ENCODE measurements around the gene GPX3. TPM values are rescaled to one million over a fixed set of nuclear protein-coding genes. Genes with fewer than 3 reads are reported as not detected.

GPX3 gene
- total RNA-seq, 2 experiments from 2014 or later, result not detected

DNA sequence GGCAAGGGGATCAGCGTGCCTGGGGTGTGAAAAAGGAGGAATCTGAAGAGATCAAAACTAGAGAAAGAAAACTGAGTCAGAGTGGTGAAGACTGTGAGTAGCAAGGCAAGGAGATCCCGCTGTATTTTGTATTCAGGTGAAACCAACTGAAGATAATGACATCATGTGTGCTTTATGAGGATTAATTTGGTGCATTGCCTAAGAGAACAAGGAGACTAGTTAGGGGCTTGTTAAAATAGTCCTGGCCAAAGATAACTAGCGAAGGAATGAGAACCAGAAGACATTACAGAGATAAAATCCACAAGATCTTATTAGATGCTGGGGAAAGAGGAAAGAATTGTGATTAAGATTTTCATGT, 16.9 kb upstream of the GPX3 start:
- POLR2A ChIA-PET, result no interaction called here

DNA sequence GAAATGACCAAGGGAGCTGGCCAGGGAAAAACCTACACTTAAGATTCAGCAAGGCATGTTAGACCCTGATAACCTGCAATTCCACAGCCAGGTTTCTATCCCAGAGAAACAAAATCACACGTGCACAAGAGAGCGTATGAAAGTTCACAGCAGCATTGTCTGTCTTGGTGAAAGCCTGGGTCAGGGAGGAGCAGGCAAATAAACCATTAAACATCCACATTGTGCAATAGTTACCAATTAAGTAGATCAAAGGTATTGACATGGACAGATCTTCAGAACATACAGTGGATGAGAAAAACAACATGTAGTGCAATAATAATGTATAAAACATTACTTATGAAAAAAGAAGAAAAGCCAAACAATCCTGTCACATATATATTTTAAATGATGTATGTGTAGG, 15.9 kb upstream of the GPX3 start:
- no peaks in the 10 kb centered on the region for H3K4me1 Mint-ChIP-seq (ENCODE audit: low read depth)
- no peaks in the 10 kb centered on the region for H3K36me3 Mint-ChIP-seq (ENCODE audit: low read depth)
- H3K27me3 Mint-ChIP-seq (ENCODE audit: low read depth), result peaks cover 6% of the 10 kb centered on the region
- no peak overlapping the region for H3K27ac Mint-ChIP-seq
- no peak overlapping the region for H3K4me3 Mint-ChIP-seq
- DNase-seq (no peak), ATAC-seq (no peak)
- ChIA-PET CTCF (no interaction called here), POLR2A (no interaction called here)
- no peaks in the 10 kb centered on the region for H3K9me3 Mint-ChIP-seq (ENCODE audit: insufficient read depth)

More for the DNA sequence above, 16.9 kb upstream of the GPX3 start:
- DNase-seq (no peak), ATAC-seq (no peak)
- H3K4me1 Mint-ChIP-seq (ENCODE audit: low read depth), result no peaks in the 10 kb centered on the region
- no peak overlapping the region for H3K27ac Mint-ChIP-seq
- CTCF ChIA-PET, result no interaction called here
- H3K27me3 Mint-ChIP-seq (ENCODE audit: low read depth), result peaks cover 6% of the 10 kb centered on the region
- H3K36me3 Mint-ChIP-seq (ENCODE audit: low read depth), result no peaks in the 10 kb centered on the region
- H3K4me3 Mint-ChIP-seq, result no peak overlapping the region
- no peaks in the 10 kb centered on the region for H3K9me3 Mint-ChIP-seq (ENCODE audit: insufficient read depth)

DNA sequence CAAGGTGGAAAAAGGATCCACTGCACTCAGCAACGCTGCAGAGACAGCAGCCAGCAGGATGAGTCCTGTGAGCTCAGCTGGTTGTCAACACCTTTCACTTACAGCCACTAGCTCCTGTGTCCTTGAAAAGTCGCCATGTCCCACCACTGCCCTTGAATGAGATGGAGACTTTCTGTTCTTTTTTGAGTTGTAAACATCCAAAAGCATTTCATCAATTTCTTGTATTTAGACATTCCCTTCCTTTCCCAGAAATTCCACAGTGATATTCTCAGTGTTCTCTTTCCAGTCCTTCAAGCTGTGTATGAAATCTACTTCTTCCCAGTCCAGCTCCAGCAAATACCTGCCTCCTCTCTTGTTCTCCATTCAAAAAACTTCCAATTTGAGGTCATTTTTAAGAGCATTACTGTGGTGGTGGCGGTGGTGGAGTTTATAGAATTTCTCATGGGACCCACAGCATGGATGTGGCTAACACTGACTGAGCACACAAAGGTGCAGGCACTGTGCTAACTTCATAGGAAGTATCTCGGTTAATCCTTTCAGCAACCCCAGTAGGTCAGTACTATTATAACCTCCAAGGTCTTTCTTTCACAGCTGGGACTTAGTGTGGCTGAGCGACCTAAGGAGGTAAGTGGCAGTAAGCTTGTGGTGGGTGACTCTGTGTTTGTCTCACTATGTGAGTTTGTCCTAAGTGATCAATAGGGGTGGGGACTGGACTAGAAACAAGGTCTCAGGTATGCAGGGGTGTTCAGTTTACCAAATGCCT, 15.0 kb upstream of the GPX3 start:
- H3K4me3 Mint-ChIP-seq, result no peak overlapping the region
- peaks cover 3% of the 10 kb centered on the region for H3K27me3 Mint-ChIP-seq (ENCODE audit: low read depth)
- CTCF ChIA-PET, result interaction anchor here (0.9 kb wide), 1 partner anchor 124 kb away, joined by 3 read pairs; no protein-coding TSS in a partner anchor
- H3K36me3 Mint-ChIP-seq (ENCODE audit: low read depth), result no peaks in the 10 kb centered on the region
- no peaks in the 10 kb centered on the region for H3K9me3 Mint-ChIP-seq (ENCODE audit: insufficient read depth)
- POLR2A ChIA-PET, result no interaction called here
- no peak for DNase-seq
- ATAC-seq, result no peak
- no peak overlapping the region for H3K27ac Mint-ChIP-seq
- H3K4me1 Mint-ChIP-seq (ENCODE audit: low read depth), result no peaks in the 10 kb centered on the region

DNA sequence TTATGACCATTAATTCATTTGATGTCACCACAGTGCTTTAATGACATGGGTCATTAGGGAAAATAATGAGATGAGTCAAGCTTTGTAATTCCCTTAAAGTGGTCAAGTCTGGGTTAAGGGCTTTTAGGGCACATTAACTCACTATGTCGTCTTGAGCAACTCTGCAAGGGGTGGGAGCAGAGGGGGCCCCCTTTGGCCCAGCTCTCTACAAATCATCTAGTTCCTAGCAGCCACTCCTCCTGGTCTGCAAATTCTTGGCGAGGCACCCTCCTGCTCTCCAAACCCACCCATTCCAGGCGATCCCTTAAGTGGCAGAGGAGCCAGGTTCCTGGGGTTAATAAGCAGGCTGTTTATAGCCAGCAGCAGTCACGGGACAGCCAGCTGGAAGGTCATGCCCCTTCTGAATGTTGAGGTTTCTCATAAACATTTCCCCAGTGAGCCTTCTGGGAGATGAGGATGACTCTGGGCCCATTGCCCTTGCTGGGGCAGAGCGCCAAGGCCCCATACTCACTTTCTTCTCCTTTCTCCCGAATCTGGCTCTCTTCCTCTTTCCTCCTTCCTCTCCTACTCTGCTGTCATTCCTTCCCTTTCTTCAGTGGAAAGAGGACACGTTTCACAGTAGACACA, 14.3 kb upstream of the GPX3 start:
- POLR2A ChIA-PET, result no interaction called here
- ATAC-seq (no peak), DNase-seq (no peak)
- Mint-ChIP-seq H3K27ac (no peak overlapping the region), H3K27me3 (ENCODE audit: low read depth) (peaks cover under 1% of the 10 kb centered on the region), H3K4me3 (no peak overlapping the region), H3K36me3 (ENCODE audit: low read depth) (no peaks in the 10 kb centered on the region), H3K9me3 (ENCODE audit: insufficient read depth) (no peaks in the 10 kb centered on the region), H3K4me1 (ENCODE audit: low read depth) (no peaks in the 10 kb centered on the region)
- CTCF ChIA-PET, result interaction anchor here (0.9 kb wide), 1 partner anchor 123 kb away, joined by 3 read pairs; no protein-coding TSS in a partner anchor

DNA sequence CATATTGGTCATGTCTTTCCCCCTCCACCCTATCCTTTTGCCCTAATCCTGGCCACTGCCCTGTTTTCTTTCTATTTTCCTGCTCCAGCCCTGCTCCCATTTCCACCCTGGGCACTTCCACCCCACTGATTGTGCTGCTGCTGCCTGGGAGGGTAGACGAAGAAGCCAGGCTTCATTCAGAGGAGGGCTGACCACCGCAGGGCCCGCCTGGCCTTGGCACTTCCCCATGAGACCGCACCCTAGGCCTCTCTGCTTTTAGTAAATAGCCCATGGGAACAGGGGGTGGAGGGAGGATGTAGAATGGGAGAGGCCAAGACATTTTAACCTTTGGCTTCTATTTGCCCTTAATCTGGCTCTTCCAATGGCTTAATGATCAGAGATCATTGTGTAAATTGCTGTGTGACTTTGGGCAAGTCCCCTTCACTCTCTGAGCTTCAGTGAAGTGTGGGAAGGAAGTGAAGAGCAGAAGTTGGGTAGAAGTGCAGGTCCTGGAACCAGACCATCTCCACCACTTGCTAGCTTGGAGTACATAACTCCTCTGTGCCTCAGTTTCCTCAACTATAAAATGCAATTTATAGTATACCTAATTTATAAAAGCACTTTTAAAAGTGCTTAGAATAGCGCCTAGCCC, 13.6 kb upstream of the GPX3 start:
- no peaks in the 10 kb centered on the region for H3K36me3 Mint-ChIP-seq (ENCODE audit: low read depth)
- no peaks in the 10 kb centered on the region for H3K27me3 Mint-ChIP-seq (ENCODE audit: low read depth)
- no peak for DNase-seq
- H3K4me3 Mint-ChIP-seq, result no peak overlapping the region
- POLR2A ChIA-PET, result no interaction called here
- no peak overlapping the region for H3K27ac Mint-ChIP-seq
- no peak for ATAC-seq
- no peaks in the 10 kb centered on the region for H3K9me3 Mint-ChIP-seq (ENCODE audit: insufficient read depth)
- CTCF ChIA-PET, result interaction anchor here (0.7 kb wide), 1 partner anchor 23 kb away, joined by 3 read pairs; no protein-coding TSS in a partner anchor
- H3K4me1 Mint-ChIP-seq (ENCODE audit: low read depth), result no peaks in the 10 kb centered on the region

DNA sequence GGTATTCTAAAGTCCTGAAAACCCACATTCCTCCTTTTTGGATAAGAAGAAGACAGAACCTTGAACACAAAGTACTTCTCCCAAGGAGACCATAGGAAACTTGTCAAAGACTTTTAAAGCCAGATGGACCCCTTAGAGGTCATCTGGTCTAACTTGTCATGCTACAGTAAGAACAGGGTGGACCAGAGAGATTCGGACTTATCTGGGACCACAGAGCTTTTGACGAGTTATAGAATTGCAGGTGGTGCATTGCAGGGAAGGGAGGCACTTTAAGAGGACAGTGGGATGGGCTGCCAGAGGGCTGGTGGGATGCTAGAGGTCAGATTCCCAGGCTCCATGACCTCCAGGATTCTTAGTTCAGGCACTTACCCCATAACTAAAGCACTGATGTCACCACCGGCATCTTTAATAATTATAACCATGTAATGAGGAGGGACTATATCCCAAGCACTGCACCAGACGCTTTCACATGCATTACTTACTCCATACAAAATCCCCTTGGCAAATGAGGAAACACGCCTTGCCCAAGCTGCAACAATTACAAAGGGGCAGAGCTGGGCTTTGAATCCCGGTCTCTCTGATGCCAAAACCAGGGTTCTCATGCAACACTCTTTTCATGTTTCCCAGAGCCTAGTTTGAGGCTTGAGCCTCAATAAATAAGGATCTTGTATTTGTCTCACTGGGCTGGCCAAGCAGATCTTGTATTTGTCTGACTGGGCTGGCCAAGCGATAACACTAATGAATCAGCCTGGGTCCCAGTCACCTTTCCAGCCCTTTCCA, 12.8 kb upstream of the GPX3 start:
- ATAC-seq (no peak), DNase-seq (no peak)

DNA sequence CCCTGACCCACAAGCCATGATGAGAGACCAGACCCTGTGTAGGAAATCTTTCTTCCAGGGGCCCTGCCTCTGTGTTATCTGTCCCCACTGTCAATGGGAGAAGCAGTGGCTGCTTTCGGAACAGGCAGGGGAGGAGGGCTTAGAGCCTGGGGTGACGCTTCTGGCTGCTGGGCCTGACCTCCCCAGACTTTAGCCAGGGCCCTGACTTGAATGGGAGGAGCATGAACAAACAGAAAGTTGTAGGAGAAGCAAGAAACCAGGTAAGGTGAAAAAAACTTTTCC, 12.2 kb upstream of the GPX3 start:
- ATAC-seq (no peak), DNase-seq (no peak)
- Mint-ChIP-seq H3K4me1 (ENCODE audit: low read depth) (no peaks in the 10 kb centered on the region), H3K36me3 (ENCODE audit: low read depth) (no peaks in the 10 kb centered on the region), H3K9me3 (ENCODE audit: insufficient read depth) (no peaks in the 10 kb centered on the region), H3K27ac (no peak overlapping the region), H3K27me3 (ENCODE audit: low read depth) (no peaks in the 10 kb centered on the region), H3K4me3 (no peak overlapping the region)
- ChIA-PET CTCF (no interaction called here), POLR2A (no interaction called here)

More for the DNA sequence above, 12.8 kb upstream of the GPX3 start:
- Mint-ChIP-seq H3K4me1 (ENCODE audit: low read depth) (no peaks in the 10 kb centered on the region), H3K36me3 (ENCODE audit: low read depth) (no peaks in the 10 kb centered on the region), H3K4me3 (no peak overlapping the region), H3K9me3 (ENCODE audit: insufficient read depth) (no peaks in the 10 kb centered on the region), H3K27me3 (ENCODE audit: low read depth) (no peaks in the 10 kb centered on the region), H3K27ac (no peak overlapping the region)
- ChIA-PET POLR2A (no interaction called here), CTCF (interaction anchor here (0.7 kb wide), 1 partner anchor 24 kb away, joined by 3 read pairs; no protein-coding TSS in a partner anchor)

DNA sequence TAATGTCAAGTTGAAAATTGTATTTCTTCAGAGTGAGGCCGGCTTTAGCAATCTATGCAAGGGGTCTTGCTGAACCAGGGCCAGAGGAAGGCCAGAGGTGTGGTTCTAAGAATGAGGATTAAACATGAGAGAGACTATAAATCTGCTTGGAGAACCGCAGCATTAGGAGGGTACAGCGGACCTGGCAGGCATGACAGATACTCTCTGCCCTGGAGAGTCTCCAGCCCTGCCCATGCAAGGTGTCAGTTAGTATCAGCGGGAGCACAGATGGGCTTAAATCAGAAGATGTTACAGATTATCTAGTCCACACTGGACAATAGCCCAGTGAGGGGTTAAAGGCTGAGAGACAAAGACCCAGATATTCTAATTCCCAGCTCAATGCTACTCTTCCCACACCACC, 11.5 kb upstream of the GPX3 start:
- H3K9me3 Mint-ChIP-seq (ENCODE audit: insufficient read depth), result no peaks in the 10 kb centered on the region
- no peak overlapping the region for H3K27ac Mint-ChIP-seq
- ChIA-PET POLR2A (no interaction called here), CTCF (interaction anchor here (1.1 kb wide), 1 partner anchor 107 kb away, joined by 3 read pairs; no protein-coding TSS in a partner anchor)
- H3K27me3 Mint-ChIP-seq (ENCODE audit: low read depth), result no peaks in the 10 kb centered on the region
- no peak for ATAC-seq
- no peaks in the 10 kb centered on the region for H3K36me3 Mint-ChIP-seq (ENCODE audit: low read depth)
- no peaks in the 10 kb centered on the region for H3K4me1 Mint-ChIP-seq (ENCODE audit: low read depth)
- no peak overlapping the region for H3K4me3 Mint-ChIP-seq
- no peak for DNase-seq

DNA sequence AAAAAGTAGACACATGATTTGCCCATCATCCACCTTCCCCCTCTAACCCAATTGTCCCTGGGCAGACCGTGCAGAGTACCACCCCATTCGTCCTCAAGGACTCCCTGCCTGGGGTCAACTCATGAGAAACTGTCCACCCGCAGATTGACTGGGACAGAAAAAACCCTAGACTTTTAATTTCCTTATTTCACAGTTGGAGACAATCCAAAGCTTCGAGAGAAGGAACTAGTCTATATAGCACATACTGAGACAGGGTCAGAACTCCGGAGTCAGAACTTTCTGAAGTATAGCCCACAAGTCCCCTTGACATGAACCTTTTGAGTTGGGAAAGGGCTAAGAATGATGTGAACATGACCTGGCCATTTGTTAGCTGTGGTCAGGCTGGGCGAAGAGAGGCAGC, 7.5 kb upstream of the GPX3 start:
- POLR2A ChIA-PET, result no interaction called here
- Mint-ChIP-seq H3K27me3 (ENCODE audit: low read depth) (no peaks in the 10 kb centered on the region), H3K9me3 (ENCODE audit: insufficient read depth) (no peaks in the 10 kb centered on the region), H3K4me3 (no peak overlapping the region), H3K4me1 (ENCODE audit: low read depth) (no peaks in the 10 kb centered on the region), H3K36me3 (ENCODE audit: low read depth) (no peaks in the 10 kb centered on the region), H3K27ac (no peak overlapping the region)
- CTCF ChIA-PET, result no interaction called here
- no peak for ATAC-seq
- DNase-seq, result no peak

DNA sequence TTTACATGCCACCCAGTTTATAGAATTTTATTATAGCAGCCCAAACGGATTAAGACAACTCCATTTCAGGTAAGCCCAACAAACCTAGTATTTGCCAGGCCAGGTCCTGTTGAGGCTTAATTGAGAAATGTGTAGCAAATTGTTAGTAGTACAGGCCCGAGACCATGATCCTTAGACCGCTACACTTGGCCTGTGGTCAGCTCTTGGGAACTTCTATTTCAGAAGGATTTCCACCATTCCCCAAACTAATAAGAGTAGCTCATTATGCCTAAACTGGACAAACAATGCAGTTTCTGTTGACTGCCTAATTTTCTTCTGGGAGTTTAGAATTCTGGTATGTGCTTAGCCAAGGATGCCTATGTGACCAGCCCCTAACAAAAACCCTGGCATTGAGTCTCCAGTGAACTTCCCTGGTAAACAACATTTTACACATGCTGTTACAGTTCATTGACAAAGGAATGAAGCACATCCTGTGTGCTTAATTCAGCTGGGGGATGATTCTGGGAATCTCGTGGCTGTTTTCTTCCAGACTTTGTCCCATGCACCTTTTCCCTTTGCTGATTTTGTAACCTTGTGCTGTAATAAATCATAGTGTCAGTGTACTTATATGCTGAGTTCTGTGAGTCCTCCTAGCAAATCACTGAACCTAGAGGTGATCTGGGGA, 5.6 kb upstream of the GPX3 start:
- no peak overlapping the region for H3K4me3 Mint-ChIP-seq

DNA sequence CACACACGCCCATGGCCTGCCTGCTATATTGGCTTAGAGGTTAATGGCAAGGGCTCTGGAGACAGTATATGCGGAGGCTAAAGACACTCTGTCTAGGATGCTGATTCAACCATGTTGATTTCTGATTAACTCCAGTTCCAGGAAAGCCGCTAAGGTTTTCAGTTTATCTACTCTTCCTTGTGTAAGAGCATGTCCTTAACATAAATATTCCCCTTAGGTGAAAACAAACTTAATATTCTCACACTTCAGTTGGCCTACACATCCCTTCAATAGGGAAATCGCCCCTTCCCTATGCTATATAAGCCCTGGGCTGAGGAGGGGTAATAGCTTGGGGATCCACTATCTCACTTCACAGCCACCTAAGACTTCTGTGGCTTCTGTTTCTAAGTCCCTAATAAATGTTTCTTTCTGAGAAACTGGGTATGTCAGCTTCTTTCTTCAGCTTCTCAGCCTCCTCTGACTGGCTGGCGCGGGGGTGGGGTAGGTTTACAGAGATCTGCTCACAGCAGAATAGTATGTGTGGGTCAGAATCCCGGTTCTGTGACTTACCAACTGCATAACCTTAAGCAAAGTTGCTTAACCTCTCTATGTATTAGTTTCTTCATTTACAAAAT, 4.3 kb upstream of the GPX3 start:
- ATAC-seq (no peak), DNase-seq (no peak)
- CTCF ChIA-PET, result interaction anchor here (1.2 kb wide), 1 partner anchor 100 kb away, joined by 3 read pairs; no protein-coding TSS in a partner anchor
- H3K4me1 Mint-ChIP-seq (ENCODE audit: low read depth), result peaks cover 18% of the 10 kb centered on the region
- no peaks in the 10 kb centered on the region for H3K9me3 Mint-ChIP-seq (ENCODE audit: insufficient read depth)
- peaks cover 8% of the 10 kb centered on the region for H3K36me3 Mint-ChIP-seq (ENCODE audit: low read depth)
- H3K4me3 Mint-ChIP-seq, result no peak overlapping the region
- POLR2A ChIA-PET, result no interaction called here
- H3K27me3 Mint-ChIP-seq (ENCODE audit: low read depth), result peaks cover 10% of the 10 kb centered on the region
- no peak overlapping the region for H3K27ac Mint-ChIP-seq

More for the DNA sequence above, 5.6 kb upstream of the GPX3 start:
- POLR2A ChIA-PET, result no interaction called here
- Mint-ChIP-seq H3K36me3 (ENCODE audit: low read depth) (peaks cover 5% of the 10 kb centered on the region), H3K27me3 (ENCODE audit: low read depth) (peaks cover 5% of the 10 kb centered on the region), H3K27ac (no peak overlapping the region), H3K9me3 (ENCODE audit: insufficient read depth) (no peaks in the 10 kb centered on the region), H3K4me1 (ENCODE audit: low read depth) (peaks cover 12% of the 10 kb centered on the region)
- DNase-seq, result no peak
- ATAC-seq, result no peak
- CTCF ChIA-PET, result no interaction called here

Measured in activated CD8-positive, alpha-beta T cell treated with anti-CD3 and anti-CD28 coated beads, Interleukin-2, amount 10 ng/mL, durations not matched to agents 7 days and 5 days (primary cell).